Right lobe of liver (tissue), 4 donors: ENCODE data around the gene TSC1.

Source experiments
- POLR2A ChIP-seq: fragments of 450-650 bp; IDR thresholded peaks from one replicate; pipeline ENCODE4 v1.6.1; 2017; ENCODE audit warnings: antibody characterized with exemption, mild to moderate bottlenecking
- TF ChIP-seq, protein P1 (sequence below), 4 donors: fragments of 200-600 bp in 3 of 4; fragments of 450-650 bp in 1 of 4; IDR thresholded peaks; one replicate each; pipeline versions ENCODE4 v1.5.1 to v1.8.0; 2016 to 2022; ENCODE audit warnings: antibody characterized with exemption in 4 of 4, mild to moderate bottlenecking in 2 of 4
- donor health status: DM: no; HTN: no; CAD: no.
- donor health status: DM: no; HTN: no; CAD: no.
- donor health status: DM: no; HTN: yes; CAD: no.

DNA sequence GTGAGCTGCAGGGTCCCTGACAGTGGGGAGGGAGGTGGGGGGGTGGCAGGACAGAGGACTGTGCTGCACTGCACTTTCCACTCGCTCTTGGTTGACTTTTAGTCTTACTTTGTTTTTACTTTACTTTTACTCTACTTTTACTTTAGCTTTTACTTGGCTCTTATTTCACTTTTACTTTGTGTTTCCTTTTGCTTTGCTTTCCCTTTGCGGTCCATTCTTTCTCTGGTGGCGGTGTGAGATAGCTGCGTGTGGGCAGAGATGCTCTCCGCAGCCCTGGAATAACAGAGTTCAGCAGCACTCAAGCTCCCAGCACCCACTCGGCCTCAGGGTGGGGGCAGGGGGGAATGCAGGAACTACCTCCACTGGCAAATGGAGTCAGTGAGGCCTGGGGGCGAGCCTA, 71.0 kb downstream of the TSC1 start:
- no peak for TF ChIP-seq POLR2A
- TF ChIP-seq, protein P1, sequence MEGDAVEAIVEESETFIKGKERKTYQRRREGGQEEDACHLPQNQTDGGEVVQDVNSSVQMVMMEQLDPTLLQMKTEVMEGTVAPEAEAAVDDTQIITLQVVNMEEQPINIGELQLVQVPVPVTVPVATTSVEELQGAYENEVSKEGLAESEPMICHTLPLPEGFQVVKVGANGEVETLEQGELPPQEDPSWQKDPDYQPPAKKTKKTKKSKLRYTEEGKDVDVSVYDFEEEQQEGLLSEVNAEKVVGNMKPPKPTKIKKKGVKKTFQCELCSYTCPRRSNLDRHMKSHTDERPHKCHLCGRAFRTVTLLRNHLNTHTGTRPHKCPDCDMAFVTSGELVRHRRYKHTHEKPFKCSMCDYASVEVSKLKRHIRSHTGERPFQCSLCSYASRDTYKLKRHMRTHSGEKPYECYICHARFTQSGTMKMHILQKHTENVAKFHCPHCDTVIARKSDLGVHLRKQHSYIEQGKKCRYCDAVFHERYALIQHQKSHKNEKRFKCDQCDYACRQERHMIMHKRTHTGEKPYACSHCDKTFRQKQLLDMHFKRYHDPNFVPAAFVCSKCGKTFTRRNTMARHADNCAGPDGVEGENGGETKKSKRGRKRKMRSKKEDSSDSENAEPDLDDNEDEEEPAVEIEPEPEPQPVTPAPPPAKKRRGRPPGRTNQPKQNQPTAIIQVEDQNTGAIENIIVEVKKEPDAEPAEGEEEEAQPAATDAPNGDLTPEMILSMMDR (IDR thresholded peaks at IDR 0.05), result no peak
